ENCODE data around the gene DOCK3.
"Not testable (repeated sequence)": the region's sequence is repeated elsewhere in the genome, so short reads cannot be mapped to it uniquely, and the experiment has no call there.

The DOCK3 gene

DNA sequence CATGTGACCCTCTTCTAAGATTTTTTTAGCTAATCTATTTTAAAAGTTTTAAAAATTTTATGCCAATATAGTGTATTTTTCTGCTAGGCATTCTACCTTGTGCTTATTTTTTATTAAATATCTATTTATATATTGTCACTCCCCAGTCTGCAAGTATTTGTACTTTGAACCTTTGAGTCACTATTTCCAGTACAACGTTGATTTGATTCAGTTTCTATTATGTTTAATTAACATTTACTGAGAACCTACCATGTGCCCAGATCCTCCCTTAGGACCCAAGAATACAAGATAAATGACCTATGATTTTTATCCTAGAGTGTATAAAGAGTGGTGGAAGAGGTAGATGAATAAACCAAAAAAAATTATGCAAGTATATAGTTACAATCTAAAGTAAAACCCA is 311.2 kb downstream of the DOCK3 start:
- DNase-seq, result no peak

GRCh38 chr3:50986726-50987125 is 312.0 kb downstream of the DOCK3 start:
- no peak for DNase-seq

DNA sequence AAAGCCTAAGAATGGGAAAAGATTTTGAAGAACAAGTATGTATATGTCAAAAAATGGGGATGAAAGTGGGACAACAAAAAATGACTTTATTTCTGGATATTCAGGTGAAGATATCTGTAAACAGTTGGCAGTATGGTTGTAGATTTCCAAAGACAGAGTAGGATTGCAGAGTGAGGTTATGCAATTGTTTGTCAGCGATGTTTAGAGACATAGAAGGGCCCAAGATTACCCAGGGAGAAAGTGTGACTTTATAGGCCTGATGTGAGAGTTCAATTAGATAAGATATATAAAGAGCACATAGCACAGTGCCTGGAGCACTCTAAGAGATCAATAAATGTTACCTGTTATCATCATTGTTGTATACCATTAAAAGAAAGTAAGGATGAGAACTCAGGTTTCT is 319.8 kb downstream of the DOCK3 start:
- no peak for DNase-seq

- no peak for DNase-seq
Observed at GRCh38 chr3:50995085-50995824, 320.5 kb downstream of the DOCK3 start.

- no peak for DNase-seq
Observed at GRCh38 chr3:51002495-51002894, 327.8 kb downstream of the DOCK3 start.

DNA sequence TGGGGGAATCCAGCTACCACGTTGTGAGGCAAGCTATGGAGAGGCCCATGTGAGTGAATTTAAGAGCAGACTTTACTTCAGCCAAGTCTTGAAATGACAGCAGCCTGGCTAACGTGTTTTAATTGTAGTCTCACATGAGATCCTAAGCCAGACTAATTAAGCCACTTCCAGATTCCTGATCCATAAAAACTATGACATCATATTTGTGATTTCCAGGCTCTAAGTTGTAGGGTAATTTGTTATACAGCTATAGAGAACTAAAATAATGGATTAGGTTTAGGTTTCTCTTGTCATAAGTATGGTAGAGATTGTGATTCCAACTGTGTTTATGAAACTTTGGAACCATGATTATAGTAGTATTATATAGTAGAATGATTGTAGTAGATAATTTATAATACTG is 329.5 kb downstream of the DOCK3 start:
- no peak for DNase-seq

DNA sequence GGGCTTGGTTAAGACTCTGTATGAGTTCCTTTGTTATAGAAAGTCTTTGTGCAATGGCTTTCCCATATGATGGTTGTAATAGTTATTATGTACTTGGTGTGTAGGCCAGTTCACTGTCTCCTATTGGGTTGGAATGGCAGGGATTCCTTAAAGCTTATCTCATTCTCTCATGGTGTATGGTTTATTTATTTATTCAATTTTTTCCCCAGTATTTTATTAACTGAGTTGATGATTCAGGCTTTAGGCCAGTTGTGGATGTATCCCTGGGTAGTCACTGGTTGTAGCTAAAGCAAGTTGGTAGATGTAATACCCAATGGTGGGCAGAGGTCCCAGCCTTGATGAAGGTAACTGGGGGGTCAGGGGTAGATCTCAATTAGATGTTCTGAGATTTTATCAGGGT is 349.4 kb downstream of the DOCK3 start:
- no peak for DNase-seq

- DNase-seq, result no peak
Observed at GRCh38 chr3:51024765-51025632, 350.3 kb downstream of the DOCK3 start.

- DNase-seq, result no peak
Observed at GRCh38 chr3:51031666-51032065, 356.9 kb downstream of the DOCK3 start.

GRCh38 chr3:51035630-51036029 is 360.9 kb downstream of the DOCK3 start:
- DNase-seq, result no peak

DNA sequence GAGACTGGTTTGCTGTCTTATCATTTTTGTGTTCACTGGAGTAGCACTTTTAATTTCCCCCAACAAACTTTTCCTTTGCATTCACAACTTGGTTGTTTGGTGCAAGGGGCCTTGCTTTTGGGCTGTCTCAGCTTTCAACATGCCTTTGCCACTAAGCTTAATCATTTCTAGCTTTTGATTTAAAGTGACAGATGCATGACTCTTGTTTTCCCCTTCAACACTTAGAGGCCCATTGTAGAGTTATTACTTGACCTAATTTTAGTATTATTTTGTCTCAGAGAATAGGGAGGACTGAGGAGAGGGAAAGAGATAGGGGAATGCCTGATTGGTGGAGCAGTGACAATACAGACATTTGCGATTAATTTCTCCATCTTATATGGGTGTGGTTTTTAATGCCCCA is 370.3 kb downstream of the DOCK3 start:
- DNase-seq, result no peak

GRCh38 chr3:51052562-51052961 is 377.8 kb downstream of the DOCK3 start:
- no peak for DNase-seq

DNA sequence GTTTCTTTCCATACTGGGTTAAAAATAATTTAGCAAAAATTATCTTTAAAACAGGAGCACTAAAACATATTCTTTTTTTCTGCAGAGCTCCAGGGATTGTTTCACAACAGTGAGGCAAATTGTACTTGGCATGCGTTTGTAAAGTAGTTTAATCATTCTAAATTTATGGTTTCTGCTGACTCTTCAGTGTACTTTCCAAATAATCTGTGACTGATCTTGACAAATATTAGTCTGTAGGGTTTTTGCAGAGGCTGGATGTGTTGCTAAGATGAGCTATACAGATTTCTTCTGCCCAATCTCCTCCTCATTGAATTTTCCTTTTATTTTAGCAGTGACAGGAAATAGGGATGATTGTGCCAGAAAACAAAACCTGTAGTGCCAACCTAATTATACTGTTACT is 382.4 kb downstream of the DOCK3 start:
- no peak for DNase-seq

- DNase-seq, result no peak
Observed at GRCh38 chr3:51063053-51063452, 388.3 kb downstream of the DOCK3 start.

GRCh38 chr3:51075221-51075775 is 400.6 kb downstream of the DOCK3 start:
- DNase-seq, result no peak

DNA sequence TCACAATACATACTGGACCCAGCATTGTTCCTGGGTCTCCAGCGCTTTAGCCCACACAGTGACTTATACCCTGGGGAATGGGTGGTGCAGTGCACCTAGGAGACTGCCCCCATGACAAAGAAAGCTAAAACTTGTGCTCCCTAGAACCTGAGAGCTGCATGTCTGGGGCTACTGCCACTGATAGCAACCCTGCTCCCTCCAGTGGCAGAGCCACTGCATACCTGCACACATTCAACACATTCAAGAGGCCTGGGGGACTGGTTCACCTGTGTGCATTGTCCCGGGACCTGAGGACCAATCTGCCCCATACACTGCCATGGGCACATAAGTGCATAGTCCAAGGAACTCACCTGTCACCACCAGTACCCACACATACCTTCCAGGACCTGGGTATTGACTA is 407.6 kb downstream of the DOCK3 start:
- DNase-seq, result no peak

DNA sequence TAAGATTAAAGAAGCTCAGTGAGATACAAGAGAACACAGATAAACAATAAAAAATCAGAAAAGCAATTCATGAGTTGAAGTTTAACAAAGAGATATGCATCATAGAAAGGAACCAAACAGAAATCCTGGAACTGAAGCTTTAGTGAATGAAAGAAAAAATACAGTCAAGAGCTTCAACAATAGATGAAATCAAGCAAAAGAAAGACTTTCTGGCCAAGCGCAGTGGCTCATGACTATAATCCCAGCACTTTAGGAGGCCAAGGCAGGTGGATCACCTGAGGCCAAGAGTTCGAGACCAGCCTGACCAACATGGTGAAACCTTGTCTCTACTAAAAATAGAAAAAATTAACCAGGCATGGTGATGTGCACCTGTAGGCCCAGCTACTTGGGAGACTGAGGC is 408.8 kb downstream of the DOCK3 start:
- DNase-seq, result no peak

- DNase-seq, result not testable (repeated sequence)
Observed at GRCh38 chr3:51092141-51092540, 417.4 kb downstream of the DOCK3 start.

DNA sequence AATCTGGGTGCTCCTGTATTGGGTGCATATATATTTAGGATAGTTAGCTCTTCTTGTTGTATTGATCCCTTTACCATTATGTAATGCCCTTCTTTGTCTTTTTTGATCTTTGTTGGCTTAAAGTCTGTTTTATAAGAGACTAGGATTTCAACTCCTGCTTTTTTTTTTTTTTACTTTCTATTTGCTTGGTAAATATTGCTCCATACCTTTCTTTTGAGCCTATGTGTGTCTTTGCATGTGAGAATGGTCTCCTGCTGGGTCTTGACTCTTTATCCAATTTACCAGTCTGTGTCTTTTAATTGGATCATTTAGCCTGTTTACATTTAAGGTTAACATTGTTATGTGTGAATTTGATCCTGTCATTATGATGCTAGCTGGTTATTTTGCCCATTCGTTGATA is 420.1 kb downstream of the DOCK3 start:
- DNase-seq, result not testable (repeated sequence)

GRCh38 chr3:51099794-51100535 is 425.2 kb downstream of the DOCK3 start:
- DNase-seq, result peak; percentile 44 to 72 (median 60)

GRCh38 chr3:51100536-51100851 is 425.8 kb downstream of the DOCK3 start:
- no peak for DNase-seq

- no peak for DNase-seq
Observed at GRCh38 chr3:51102396-51102795, 427.7 kb downstream of the DOCK3 start.

DNA sequence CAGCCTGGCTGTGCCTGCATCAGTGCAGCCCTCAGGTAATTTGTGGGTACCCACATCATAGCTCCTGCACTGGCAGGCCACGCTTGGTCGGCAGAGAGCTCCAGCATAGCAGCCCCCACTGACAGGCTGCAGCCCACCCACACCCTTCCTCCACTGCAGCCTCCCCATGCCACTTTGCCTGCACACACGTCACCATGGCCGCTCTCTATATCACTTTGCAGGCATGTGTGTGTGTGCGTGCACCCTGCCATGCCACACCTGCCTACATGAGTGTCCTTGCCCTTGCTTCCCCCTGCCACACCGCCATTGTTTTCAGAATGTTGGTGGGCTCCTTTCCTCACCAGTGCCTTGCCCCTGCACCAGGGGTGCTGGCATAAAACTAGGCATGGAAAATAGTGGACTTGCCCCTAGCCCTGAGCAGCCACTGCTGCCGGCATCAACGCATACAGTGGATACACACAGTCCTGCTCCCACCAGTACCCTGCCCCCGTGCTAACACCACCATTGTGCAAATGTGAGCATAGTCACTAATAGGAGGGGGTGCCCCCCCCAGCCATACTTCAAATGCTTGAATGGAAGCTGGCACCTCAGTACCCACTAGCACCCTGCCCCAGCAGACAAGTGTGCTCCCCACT is 431.6 kb downstream of the DOCK3 start:
- DNase-seq, result no peak

Data from suppressor macrophage (primary cell).